GM12872 (cell line): Measurements from ENCODE around the gene HLA-DPA1.

Experiments used
- CTCF ChIP-seq: IDR thresholded peaks from 3 replicates; pipeline ENCODE4 v1.5.1; 2011; ENCODE audit warnings: low read depth, mild to moderate bottlenecking, low read length, moderate library complexity; ENCODE audit not compliant: insufficient read depth

The HLA-DPA1 gene

GRCh38 chr6:33078919-33079521, 5.6 kb upstream of the HLA-DPA1 start:
- TF ChIP-seq CTCF: no peak

- TF ChIP-seq CTCF: no peak
Measured at GRCh38 chr6:33078442-33078841, 5.0 kb upstream of the HLA-DPA1 start.

GRCh38 chr6:33077908-33078307, 4.5 kb upstream of the HLA-DPA1 start:
- no peak for TF ChIP-seq CTCF

GRCh38 chr6:33076406-33076934, 3.0 kb upstream of the HLA-DPA1 start:
- TF ChIP-seq CTCF: 0 out of 3 replicates have a peak, but pooled peaks have one; percentile 1

GRCh38 chr6:33075568-33076405, 2.3 kb upstream of the HLA-DPA1 start, which contains the start of gene HLA-DPB1:
TSS of gene HLA-DPB1 (plus strand) at chr6:33075990. CDS start at chr6:33076042, 52 bp downstream.
- TF ChIP-seq CTCF: no peak

GRCh38 chr6:33075208-33075567, 1.7 kb upstream of the HLA-DPA1 start:
- no peak for TF ChIP-seq CTCF

- no peak for TF ChIP-seq CTCF
Measured at GRCh38 chr6:33072508-33073100, 845 bp downstream of the HLA-DPA1 start.
